Transverse colon (tissue), 3 donors: Measurements from ENCODE around the gene SIRPB1.

Source experiments
- POLR2A ChIP-seq: fragments of 450-650 bp; IDR thresholded peaks from one replicate; pipeline ENCODE4 v1.6.1; 2016; ENCODE audit warnings: antibody characterized with exemption, mild to moderate bottlenecking, moderate library complexity
- TF ChIP-seq, protein P1 (sequence below), 5 experiments: fragments of 200-600 bp in 3 of 5; fragments of 450-650 bp in 2 of 5; sonication (generic) in 3 of 5; IDR thresholded peaks; 1 replicate in 2 of 5; 2 replicates in 3 of 5; pipeline ENCODE4 v1.5.1; 2016 to 2017; ENCODE audit warnings: antibody characterized with exemption in 5 of 5, inconsistent platforms in 3 of 5, mild to moderate bottlenecking in 2 of 5, moderate library complexity in 1 of 5

DNA sequence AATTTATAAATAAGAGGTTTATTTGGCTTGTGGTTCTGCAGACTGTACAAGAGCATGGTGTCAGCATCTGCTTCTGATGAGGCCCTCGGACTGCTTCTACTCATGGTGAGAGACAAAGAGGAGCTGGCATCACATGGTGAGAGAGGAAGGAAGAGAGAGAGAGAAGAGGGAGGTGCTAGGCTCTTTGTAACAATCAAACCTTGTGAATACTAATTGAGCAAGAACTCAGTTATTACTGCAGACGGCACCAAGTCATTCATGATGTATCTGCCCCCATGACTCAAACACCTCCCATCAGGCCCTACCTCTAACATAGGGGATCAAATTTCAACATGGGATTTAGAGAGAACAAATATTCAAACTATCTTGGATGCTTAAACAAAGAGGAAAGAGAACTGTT, 44.1 kb upstream of the SIRPB1 start:
- TF ChIP-seq POLR2A = no peak
- TF ChIP-seq, protein P1, sequence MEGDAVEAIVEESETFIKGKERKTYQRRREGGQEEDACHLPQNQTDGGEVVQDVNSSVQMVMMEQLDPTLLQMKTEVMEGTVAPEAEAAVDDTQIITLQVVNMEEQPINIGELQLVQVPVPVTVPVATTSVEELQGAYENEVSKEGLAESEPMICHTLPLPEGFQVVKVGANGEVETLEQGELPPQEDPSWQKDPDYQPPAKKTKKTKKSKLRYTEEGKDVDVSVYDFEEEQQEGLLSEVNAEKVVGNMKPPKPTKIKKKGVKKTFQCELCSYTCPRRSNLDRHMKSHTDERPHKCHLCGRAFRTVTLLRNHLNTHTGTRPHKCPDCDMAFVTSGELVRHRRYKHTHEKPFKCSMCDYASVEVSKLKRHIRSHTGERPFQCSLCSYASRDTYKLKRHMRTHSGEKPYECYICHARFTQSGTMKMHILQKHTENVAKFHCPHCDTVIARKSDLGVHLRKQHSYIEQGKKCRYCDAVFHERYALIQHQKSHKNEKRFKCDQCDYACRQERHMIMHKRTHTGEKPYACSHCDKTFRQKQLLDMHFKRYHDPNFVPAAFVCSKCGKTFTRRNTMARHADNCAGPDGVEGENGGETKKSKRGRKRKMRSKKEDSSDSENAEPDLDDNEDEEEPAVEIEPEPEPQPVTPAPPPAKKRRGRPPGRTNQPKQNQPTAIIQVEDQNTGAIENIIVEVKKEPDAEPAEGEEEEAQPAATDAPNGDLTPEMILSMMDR (IDR thresholded peaks at IDR 0.05) = no peak
